Femur (tissue), 1 donor: Measurements from ENCODE around the gene DLG2.

Experiments
- DNase-seq: peaks from one replicate; pipeline ENCODE4 v3.0.0-alpha.2; 2017

DLG2 gene

DNA sequence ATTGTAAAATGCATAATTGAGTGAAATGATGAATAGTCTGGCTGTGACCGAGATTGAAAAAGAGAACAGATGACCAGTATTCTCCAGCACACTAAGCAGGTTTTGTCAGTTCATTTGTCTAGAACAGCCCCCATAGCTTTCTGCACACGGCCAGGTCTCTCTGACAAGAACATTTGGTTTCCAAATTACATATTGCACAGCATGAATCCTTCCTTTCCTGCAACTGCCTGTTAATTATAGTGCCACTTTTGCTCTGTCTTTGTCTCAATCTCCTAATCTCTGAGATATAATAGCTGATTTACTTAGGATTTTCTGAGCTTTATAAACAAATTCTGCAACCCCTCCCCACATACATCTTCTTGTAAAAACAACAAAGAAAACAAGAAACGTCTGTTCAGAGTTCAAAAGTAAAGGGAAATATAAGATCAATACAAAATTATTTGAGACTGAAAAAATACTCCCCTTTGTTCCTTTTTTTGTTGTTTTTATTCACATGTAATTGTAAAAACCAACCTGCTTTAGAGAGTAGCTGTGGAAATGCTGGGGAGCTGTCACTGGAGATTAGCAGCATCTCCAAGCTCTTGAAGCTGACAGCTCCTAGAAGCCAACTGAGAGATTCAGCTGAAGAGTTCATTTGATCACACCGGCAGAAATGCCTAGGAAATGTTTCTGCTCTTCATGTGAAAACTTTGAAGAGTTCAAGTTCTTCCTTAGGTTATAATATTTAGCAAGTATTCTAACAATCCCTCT lies 998.1 kb downstream of the DLG2 start:
- no peak for DNase-seq

DNA sequence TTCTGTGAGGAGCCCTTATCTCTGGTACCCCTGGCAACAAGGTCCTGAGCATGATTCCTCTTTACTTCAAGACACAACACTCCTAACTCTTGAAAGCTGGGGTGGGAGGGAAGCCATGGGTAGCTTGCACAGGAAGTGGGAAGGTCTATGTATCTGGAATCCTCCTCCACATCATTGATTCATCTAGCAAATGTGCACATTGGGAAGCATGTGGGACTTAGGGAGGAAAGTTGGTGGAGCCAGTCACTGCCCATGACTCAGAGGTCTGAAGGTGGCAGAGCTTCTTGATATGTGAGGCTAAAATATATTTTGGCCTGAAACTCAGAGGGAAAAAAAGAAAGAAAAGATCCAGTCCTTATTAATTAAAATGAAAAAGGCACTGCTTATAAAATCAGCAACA lies 1000.9 kb downstream of the DLG2 start:
- DNase-seq = no peak

DNA sequence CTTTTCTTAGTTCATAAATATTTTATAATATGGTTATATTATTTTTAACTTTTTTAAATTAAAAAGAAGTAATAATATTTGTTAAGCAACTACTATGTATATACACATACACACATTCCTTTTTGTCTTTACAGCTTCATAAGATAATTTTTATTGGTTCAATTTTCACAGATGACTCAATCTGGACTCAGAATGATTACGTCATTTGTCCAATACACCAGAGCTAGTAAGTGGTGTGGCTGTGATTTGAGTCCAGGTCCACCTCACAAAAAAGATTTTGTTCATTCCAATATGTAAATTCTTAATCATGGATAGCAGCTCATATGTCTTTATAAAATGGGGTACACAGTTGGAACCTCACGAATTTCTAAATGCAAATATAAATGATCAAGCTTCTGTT lies 1014.5 kb downstream of the DLG2 start:
- no peak for DNase-seq

DNA sequence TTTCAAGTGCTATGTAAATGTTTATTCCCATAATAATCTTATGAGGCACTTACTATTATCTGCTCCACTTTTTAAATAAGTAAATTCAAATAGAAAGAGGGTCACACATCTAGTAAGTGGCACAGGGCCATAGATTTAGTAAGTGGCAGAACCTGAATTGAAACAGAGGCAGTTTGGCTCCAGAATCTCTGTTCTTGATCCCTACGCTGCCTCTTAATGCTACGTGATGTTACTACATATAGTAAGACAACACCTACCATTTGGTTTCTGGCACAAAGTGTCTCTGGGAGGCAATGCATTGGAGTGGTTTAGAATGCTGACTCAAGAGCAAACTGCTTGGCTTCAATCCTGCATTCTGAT lies 1018.3 kb downstream of the DLG2 start:
- DNase-seq = no peak

DNA sequence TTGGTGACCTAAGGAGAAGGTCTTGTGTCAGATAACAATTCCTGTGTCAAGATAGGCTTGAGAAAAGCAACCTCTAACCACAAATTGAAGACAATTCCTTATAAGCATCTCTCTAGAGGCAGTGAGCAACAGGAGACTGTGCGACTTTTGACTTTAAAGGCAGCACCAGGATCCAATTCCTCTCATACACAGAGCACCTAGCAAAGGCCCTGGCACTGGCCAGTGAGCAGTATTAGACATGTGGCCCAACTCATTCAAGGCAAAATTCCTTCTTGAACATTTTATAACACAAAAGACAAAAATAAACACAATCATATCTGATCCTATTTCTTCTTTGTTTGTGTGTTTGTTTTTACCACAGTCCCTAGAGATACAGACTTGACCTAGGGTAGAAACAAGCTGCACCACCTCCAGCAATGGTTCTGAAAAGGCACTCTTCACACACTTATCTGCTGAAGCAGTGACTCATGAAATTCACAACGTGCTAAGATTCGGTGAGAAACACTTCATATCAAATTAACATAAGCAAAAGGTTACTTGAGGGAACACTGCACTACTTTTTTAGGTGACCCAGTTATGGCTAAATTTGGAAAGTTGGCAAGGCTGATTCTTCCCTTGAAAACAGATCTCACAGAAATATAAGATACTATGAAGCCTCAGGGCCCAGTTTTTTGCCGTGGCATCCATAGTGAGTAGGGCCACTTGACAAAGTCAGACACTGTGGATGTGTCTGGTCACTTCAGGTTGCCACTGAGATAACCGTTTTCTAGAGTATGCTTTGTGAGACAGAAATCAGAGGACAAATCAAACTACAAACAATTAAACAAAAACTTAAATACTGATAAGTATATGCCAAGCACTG lies 1018.9 kb downstream of the DLG2 start:
- no peak for DNase-seq

DNA sequence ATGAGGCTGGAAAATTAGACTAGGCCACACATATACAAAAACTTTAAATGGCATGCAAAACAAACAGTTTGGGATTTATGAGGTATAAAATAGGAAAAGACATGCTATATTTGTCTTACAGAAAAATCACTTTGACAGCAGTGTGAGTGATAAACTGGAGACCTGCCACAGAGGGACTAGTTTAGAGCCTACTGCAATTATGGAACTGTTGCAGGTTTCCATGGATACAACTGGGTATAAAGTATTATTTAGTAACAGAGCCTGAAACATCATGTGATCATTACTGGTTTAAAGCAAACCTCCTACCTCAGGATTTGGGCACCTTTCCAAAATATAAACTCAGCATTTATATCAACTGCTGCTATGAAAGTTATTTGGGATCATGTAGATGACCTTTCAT lies 1032.5 kb downstream of the DLG2 start:
- DNase-seq = no peak

DNA sequence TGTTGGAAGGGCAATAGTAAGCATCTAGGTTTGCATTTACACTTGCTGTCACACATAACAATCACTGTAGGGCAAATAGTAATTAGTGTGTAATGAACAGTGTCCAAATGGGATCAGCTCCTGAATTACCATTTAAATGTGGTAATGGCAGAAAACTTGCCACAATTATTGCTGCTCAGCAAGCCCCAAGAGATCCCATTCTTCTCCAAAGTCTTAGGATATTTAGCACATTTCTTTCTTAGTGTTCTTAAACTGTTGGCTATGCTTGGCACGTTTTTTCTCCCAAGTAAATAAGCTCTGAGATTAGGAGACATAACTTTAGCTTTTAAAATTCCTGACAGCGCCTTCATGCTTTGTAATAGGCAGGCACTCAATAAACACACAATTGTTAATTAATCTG lies 1037.0 kb downstream of the DLG2 start:
- DNase-seq = no peak

DNA sequence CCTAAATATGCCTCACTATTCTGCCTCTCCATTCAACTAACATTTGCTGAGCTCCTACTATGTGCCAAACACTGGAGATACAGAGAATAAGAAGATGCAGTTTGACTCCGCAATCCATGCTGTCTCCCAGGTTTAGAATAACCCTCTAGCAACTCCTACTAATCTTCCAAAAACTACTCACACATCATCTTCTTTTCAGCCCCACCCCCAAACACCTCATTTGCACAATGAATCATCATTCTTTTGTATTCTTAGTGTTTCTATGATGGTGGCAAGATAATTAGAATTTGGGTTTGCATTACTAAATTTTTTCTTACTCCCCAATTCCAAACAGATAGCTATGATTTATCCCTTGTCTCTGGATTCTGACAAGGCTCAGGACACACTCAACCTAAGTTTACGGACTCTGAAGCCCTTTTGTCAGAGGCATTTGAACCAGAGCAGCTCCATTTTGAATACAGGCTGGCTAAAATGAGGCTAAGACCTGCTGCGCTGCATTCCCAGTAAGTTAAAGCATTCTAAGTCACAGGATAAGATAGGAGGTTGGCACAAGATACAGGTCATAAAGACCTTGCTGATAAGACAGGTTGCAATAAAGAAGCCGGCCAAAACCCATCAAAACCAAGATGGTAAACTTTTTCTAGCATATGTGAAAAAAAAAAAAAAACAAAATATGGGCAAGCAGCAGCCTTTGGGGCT lies 1038.9 kb downstream of the DLG2 start:
- no peak for DNase-seq

DNA sequence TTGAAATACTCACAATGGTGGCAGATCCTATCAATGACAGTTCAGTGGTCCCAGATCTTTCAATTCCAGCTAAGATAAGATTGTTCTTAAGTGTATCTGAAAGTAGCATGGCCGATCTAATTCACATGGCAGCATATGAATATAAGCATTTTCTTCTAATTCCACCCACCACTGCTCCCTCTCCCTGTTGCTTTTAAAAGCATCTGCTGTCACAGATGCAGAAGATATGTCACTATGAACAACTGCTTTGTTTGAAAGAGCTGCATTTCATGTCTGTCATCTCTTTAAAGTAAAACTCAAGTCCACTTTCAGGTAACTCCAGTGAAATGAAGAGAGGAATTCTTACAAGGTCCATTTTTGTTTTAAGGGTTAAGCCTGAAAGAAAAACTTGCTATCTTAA lies 1044.0 kb downstream of the DLG2 start:
- DNase-seq = no peak

DNA sequence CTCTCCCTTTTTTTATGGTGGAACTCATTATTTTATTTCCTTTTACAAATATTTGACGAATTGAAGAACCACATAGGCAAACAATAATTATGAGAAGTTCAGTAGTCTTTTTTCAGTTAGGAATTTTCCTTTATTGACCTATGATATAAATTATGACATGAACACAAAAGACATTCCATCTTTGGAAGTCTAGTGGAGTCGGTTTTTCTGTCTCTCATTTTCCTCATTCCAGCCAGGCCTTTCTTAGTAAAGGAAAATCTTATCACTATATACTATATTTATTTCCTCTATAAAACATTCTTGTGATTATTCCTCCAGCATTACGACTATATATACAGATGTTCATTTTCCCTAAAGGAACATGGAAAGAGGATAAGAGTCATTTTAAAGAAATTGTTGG lies 1046.1 kb downstream of the DLG2 start:
- no peak for DNase-seq

DNA sequence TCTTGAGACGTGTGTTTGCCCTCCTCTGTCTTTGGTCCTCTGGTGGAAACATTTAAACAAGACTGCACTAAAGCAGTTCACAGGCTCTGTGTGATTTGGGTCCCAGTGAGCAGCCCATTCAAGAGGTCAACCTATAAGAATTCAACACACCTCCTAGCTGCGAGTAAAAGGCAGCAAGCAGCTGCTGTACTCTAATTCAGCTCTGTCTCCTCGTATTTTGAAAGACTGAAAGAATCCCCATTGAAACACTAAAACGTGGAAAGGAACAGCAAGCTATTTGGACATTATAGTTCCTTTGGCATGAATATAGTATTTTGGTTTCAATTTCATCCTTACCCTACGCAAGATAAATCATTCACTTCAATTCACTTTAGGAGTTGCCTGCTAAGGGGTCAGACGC lies 1046.7 kb downstream of the DLG2 start:
- no peak for DNase-seq

DNA sequence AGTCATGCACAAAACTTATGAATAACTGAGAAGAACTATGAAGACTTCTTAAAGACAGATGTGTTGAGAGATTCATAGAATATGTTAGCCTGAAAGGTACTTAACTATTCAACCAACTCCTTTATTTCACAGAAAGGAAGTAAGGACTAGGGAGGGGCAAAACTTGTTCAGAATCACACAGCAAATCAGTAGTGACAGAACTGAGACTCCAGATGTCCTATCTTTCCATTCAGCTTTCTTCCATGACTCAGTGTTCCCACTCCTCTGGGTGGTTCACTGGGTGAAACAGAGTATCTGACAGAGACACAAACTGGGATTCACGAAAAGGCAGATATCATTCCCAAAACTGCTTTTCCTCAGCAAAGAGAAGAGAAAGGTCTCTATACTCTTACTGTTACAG lies 1053.3 kb downstream of the DLG2 start:
- no peak for DNase-seq

DNA sequence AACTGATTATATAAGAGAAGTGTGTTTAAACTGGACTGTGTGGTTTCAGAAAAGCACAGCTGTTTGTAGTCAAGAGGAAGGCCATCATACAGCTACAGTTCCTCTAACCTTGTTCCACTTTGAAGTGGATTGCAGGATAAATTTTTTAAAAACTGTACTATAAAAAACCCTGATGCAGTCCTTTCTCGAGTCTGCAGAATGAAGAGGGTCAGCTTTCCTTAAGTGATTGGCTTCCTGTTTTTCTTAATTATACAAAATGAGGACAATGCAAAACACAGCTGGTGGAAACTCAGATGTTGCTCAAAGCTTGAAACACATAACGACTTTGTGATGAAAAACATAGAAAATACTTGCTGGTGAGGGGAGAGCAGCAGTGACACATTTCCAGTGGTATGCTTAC lies 1060.5 kb downstream of the DLG2 start:
- no peak for DNase-seq

DNA sequence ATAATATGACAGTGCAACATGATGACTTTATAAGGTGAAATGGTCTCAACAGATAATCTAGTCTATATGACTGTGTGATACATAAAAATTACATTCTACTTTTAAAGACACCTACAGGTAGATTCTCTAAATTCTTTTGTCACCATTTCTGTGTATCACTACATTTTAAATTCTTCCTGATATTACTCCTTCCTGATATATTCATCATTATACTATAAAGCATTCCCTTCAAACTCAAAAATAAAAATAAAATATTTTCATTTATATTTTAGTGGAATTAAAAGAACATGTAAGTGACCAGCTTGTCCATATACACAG lies 1062.3 kb downstream of the DLG2 start:
- no peak for DNase-seq

DNA sequence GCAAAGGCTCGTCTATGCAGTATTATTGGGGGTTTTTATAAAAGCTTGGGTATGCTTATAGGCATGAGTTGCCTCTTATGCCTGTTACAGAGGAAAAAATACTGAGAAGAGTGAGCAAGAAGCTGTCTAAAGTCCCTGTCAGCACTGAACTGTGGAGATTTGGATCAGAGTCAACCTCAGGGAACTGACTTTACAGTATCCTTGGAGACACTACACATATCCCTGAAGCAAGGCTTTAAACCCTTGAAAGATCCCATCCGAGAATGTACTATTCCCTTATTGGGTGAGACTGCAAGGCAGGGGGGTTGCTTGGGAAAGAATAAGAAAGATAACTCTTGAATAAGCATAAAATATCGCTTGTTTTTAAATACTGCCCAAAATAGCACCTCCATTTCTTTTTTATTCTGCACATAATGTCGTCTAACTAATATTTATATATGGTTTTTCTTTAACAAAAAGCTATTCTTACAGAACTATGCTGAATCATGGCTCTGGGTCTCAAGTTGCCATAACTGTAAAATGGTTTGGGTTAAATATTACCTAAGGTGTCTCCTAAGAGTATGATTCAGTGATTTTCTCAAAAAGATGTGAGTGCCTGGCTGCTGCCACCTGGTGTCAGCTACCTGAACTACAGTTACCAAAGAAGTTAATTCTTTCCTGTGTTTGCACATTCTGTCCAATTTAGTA lies 1062.8 kb downstream of the DLG2 start:
- no peak for DNase-seq

DNA sequence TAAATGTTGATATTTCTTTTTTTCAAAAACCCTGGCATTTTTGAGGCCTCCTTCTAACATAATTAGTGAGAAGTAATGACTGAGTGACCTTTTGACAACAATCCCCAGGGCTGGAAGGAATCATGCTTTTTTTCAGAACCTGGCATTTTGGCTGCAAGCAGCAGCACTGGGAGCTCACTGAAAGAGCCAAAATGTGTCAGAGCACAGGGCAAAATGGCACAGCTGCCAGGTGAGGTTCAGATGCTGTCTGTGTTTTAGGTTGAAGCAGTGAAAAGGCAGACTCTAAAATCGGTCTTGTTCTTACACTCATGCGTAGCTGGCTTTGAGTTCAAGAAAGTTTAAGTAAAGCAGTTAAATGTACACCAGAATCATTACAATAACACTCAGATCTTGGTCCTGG lies 1063.8 kb downstream of the DLG2 start:
- DNase-seq = no peak

DNA sequence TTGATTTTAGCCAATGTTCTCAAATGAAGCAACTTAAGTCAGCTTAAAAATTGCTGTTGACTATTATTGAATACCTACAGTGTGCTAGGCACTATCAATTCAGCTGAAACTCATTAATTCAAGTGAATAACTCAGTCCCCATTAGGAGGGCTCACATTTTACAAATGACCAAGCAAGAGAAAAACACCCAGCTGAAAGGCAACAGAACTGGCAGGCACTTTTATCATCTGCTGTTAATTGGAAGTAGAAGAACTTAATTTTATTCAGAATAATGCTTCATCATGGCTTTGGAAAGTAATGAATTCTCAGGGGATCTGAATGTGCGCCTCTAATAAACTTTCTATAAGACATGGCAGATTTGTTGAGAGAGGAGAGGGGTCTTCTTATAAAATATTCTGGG lies 1066.9 kb downstream of the DLG2 start:
- DNase-seq = no peak

DNA sequence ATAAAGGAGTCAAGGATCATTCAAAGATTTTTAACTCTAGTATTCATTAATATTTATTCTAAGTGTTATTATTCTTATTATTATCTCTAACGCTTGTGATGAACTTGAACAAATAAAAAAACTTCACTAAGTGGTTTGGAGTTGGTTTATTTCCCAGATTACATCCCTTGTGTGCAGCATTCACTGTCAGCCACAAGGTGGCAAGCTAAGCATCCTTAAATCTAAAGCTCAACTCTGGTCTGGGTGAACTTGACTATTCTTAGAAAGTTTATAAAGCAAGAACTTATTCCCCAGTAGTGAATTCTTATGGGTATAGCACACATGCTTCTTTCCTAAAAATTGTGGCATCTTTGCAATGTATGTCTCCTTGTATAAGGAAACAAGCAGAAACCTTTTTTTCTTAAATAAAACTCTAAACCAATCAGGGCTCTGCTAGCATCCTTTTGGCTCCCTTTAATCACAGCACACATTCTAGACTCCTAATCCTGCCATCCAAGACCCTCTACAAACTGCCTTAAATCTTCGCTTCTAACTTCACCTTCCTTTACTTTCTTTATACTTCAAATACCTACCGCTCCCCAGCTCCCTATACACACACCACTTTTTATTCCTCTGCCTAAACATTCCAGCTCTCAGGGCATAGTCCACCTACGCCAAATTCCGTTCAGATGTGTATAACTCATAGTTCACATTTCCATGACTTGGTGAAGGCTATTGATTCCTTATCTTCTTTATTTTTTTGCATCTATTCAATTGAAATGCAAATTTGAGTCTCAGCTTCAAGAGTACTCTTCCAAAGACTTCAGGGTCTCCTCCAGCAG lies 1068.8 kb downstream of the DLG2 start:
- peak; percentile 28 for DNase-seq

DNA sequence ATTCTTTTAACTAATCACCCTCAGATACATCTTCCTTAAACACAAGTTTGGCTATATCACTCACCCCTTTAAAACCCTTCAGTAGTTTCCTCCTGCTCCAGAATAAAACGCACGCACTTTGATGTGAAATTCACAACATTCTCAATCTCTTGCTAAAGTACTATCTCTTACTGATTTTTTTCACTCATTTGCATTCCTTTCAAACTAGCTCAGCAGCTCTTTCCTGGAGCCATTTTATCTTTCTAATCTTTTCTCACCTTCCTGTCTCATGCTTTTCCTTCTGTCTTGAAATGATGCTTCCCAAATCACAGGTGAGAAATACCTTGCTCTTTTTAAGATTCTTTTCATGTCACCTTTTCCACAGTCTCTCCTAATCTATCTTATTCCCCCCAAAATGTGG lies 1074.4 kb downstream of the DLG2 start:
- no peak for DNase-seq

DNA sequence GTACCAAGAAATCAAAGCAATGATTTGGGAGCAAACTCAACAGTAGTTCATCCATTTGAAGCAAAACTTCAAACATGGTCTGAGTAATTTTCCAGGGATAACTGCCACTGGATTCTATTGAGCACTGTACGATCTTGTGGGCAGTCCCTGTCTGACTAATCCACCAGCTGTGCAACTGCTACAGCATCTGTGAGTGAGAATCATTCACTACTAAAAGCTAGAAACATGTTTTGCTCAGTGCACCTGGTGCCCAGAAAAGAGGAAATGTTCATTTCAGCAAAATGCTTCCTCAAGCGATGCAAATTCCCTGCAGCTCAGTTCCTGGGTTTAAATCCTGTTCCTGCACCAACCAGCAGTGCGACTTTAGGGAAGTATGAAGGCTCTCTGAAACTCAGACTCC lies 1077.9 kb downstream of the DLG2 start:
- no peak for DNase-seq

DNA sequence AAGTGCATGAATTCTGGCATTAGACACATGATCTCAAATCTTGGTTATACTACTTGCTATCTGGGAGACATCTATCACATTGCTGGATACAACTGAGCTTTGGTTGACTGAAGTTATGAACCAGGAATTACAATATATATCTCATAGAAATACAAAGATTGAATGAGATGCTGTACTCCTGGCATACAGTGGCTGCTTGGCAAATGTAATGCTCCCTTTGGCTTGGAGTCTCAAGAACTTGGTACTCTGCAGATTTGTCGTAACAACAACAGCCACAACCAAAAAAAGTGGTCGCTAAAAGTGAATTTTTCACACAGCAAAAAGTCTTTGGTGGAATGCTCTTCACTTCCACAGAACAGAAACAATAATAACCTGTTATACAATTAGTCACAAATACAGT lies 1082.6 kb downstream of the DLG2 start:
- no peak for DNase-seq

DNA sequence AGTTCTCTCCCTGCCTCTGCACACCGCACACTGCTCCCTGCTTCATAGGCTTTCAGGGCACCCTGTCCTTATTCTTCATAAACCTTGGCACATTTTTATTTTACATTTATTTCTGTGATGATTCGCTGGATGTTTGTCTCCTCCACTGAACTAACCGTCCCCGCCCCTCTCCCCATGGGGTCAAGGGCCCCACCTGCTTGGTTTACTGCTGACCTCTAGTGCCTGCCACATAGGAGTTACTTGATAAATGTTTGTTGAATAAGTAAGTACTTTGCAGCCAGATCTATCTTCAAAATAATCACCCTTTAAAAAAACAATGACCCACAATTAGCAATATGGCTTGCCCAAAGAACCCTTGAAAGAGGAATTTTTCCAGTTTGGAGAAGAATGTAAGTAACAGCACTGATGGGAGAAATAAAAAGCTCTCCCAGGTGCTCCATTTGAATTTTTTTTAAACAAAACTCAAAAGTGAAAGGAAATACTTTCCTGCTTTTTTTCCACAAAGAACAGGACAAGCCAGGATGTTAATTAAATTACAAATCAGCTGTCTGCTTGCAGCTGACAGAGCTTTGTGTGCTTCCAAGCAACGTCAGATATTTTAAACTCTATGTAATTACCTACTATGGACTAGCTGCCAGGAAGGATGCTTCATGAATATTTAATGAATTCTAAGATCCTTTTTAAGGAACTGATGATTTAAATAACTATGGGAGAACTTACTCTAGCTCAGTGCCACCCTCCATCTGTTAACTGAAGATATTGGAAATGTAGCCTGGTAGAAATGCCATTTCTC lies 1083.6 kb downstream of the DLG2 start:
- no peak for DNase-seq
